ENCODE results near the gene CHRNA4.

Gene CHRNA4

DNA sequence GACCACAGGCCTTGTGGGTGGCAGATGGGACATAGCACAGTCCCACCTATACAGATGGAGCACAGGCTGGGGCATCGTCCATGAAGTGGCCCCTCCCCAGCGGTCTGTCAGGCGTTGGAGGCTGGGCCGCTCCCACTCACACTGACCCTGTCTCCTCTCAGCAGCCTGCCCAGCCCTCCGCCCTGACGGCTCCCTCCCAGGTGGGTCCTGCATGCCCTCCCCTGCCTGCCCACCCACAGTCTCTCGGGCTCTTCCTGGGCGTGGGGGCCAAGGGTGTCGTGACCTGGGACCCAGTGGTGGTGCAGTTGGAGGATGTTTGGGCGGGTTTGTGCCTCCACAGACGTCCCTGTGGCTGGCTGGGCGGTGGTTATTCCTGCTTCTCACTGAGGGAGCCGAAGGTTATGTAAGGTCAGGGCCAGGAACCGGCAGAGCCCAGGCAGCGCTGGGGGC is 45.9 kb downstream of the CHRNA4 start:
- TF ChIP-seq, protein P1, sequence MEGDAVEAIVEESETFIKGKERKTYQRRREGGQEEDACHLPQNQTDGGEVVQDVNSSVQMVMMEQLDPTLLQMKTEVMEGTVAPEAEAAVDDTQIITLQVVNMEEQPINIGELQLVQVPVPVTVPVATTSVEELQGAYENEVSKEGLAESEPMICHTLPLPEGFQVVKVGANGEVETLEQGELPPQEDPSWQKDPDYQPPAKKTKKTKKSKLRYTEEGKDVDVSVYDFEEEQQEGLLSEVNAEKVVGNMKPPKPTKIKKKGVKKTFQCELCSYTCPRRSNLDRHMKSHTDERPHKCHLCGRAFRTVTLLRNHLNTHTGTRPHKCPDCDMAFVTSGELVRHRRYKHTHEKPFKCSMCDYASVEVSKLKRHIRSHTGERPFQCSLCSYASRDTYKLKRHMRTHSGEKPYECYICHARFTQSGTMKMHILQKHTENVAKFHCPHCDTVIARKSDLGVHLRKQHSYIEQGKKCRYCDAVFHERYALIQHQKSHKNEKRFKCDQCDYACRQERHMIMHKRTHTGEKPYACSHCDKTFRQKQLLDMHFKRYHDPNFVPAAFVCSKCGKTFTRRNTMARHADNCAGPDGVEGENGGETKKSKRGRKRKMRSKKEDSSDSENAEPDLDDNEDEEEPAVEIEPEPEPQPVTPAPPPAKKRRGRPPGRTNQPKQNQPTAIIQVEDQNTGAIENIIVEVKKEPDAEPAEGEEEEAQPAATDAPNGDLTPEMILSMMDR (conservative IDR thresholded peaks at IDR 0.05) = no peak
- H3K27ac ChIP-seq = no peak overlapping the region

DNA sequence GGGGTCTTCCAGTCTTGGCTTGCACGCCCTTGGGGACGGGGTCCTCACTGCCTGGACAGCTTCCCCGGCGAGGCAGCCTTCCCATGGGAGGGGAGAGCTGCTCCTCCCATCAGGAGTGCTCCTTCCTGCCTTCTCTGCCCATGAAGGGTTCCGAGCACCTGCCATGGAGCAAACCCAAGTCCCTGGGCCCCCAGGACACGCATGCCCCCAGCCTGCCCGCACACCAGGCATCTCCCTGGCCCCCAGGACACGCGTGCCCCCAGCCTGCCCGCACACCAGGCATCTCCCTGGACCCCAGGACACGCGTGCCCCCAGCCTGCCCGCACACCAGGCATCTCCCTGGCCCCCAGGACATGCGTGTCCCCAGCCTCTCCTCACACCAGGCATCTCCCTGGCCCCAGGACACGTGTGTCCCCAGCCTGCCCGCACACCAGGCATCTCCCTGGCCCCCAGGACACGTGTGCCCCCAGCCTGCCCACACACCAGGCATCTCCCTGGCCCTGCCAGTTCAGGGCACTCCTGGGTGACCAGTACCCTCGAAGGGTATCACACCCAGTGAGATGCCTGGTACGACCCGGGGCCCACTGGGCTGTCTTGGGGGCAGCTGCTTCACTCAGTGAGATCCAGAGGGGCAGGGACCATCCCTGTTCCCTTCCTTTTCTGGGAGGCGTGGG is 46.4 kb downstream of the CHRNA4 start:
- TF ChIP-seq, protein P1 (conservative IDR thresholded peaks at IDR 0.05) = no peak
- no peak overlapping the region for H3K27ac ChIP-seq

DNA sequence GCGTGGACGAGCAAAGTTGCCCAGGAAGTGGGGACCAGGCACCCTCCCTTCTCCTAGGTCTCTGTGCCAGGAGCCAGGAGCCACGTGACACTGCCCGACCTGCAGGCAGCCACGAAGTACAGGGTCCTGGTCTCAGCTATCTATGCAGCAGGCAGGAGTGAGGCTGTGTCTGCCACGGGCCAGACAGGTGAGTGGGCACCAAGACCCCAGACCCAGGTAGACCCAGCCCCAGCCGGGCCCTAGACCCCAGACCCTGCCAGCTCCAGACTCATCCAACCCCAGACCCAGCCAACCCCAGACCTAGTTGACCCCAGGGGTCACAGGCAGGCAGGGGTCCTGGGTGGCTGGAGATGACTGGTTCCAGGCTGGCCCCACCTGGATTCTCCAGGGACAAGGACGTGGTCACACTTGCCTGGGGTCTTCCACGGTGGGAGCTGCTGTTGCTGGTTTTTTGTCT is 47.1 kb downstream of the CHRNA4 start:
- no peak overlapping the region for H3K27ac ChIP-seq
- TF ChIP-seq, protein P1 (conservative IDR thresholded peaks at IDR 0.05) = no peak

DNA sequence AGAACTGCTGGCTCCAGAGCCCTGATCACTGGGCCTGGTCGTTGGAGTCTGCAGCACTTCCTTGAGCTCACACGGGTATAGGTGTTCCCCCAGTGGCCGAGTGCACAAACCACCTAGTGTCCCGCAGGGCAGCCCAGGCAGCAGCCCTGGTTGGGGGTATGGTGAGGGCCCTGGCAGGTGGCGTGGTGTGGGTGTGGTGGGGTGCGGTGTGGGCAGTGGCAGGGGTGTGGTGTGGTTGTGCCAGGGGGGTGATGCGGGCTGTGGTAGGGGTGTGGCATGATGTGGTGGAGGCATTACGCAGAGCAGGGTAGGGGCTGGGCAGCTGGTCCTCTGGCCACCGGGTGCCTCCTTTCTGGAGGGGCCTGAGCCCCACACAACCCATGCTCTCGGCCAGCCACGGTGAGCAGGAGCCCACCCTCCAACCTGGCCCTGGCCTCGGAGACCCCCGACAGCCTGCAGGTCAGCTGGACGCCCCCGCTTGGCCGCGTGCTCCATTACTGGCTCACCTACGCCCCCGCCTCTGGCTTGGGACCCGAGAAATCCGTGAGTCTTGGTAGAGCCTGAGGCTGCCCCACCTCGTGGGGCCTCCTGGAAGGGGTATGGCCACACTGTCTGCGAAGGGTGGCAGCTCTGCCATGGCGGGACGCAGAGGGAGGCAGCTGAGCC is 47.7 kb downstream of the CHRNA4 start:
- TF ChIP-seq, protein P1 (conservative IDR thresholded peaks at IDR 0.05) = no peak
- no peak overlapping the region for H3K27ac ChIP-seq

DNA sequence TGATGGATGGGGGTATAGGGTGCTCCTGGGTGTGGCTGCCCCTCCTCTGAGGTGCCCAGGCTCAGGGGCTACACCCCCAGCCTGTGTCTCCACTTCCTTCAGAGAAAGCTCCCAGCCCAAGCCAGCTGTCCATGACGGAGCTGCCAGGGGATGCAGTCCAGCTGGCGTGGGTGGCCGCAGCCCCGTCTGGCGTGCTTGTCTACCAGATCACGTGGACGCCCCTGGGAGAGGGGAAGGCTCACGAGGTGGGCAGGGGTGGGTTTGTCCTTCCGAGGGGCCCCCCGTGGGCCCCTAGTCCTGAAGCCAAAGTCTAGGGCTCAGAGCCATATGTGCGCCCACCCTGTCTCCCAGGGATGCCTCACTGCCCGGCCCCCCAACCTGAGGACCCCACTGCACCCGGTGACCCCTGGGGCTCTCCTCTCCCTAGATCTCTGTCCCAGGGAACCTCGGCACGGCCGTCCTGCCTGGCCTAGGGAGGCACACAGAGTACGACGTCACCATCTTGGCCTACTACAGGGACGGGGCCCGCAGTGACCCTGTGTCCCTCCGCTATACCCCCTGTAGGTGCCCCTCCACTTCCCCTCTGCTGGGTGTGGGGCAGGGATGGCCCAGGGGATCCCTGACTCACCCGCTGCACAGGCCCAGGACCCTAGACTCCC is 48.3 kb downstream of the CHRNA4 start:
- TF ChIP-seq, protein P1 (conservative IDR thresholded peaks at IDR 0.05) = no peak

DNA sequence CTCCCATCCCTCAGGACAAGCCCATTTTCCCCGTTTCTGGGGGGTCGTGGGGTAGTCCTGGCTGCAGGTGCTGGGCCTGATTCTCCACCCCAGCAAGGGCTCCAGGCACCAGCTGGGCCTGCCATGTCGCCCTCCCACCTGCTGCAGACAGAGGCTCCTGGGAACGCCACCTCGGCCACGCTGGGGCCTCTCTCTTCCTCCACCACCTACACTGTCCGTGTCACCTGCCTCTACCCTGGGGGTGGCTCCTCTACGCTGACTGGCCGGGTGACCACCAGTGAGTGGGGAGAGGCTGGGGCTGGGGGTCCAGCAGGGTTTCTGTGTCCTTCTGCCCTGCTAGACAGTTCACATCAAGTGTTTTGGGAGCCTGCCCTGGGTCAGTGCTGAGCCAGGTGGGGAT is 48.9 kb downstream of the CHRNA4 start:
- H3K27ac ChIP-seq = no peak overlapping the region
- TF ChIP-seq, protein P1 (conservative IDR thresholded peaks at IDR 0.05) = no peak

More for the DNA sequence above, 48.3 kb downstream of the CHRNA4 start:
- H3K27ac ChIP-seq = no peak overlapping the region

DNA sequence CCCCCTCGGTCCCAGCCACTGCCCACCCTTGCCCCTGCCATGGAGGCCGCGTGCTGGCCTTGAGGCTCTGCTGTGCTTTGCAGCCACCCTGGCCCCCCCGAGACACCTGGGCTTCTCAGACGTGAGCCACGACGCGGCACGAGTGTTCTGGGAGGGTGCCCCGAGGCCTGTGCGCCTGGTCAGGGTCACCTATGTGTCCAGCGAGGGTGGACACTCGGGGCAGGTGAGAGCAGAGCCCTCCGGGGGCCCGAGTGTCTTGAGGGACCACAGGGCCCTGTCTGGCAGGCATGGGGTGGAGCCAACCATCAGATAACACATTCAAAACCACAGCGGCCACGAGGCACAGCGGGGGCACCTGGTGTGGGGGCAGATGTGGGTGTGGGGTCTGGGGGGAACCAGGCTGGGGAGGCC is 49.3 kb downstream of the CHRNA4 start:
- TF ChIP-seq, protein P1 (conservative IDR thresholded peaks at IDR 0.05) = no peak
- H3K27ac ChIP-seq = no peak overlapping the region
